Endothelial cell of umbilical vein (primary cell): Measurements from ENCODE around the gene PXMP4. TPM values are rescaled to one million over a fixed set of nuclear protein-coding genes. Genes with fewer than 3 reads are reported as not detected.

Experiments used
- BruUV-seq: library from RNA; stranded (reverse); fragments of 400-500 nt; replicated peaks from 2 replicates; lab custom pipeline; 2021; lab: Mats Ljungman, UMichigan
- CTCF ChIA-PET: fragments of 300-600, 350-600 bp; sonication (Branson Sonifier 250); formaldehyde crosslinking; loops from one replicate; lab custom pipeline; 2021; ENCODE audit warnings: antibody characterized with exemption, inconsistent platforms; lab: Charles Lee
- POLR2A ChIA-PET: fragments of 300-600, 350-600 bp; sonication (Branson Sonifier 250); formaldehyde crosslinking; loops from one replicate; lab custom pipeline; 2021; ENCODE audit warnings: antibody characterized with exemption, inconsistent platforms; lab: Charles Lee
- DNase-seq: peaks from one replicate; pipeline ENCODE4 v3.0.0-alpha.2; 2011; ENCODE audit warnings: low read depth, low spot score
- FAIRE-seq: peaks from 2 replicates; lab custom pipeline; 2011; peaks lifted over from hg19 to GRCh38; lab: Jason Lieb, UNC
- H2AFZ ChIP-seq: 2 replicates; pipeline ENCODE4 v1.6.0; 2012; ENCODE audit warnings: low read depth, low read length, control low read depth, inconsistent platforms
- H3K27ac ChIP-seq: 2 replicates; pipeline ENCODE4 v1.5.1; 2011; ENCODE audit warnings: low read depth, mild to moderate bottlenecking, control low read depth, low read length, moderate library complexity; ENCODE audit not compliant: insufficient read depth
- H3K27me3 ChIP-seq, 2 experiments: 2 replicates each; pipeline versions ENCODE4 v1.6.0 to v1.6.1; 2011; ENCODE audit warnings: low read length in 2 of 2, mixed read lengths in 1 of 2; ENCODE audit not compliant: control insufficient read depth in 2 of 2, insufficient read depth in 2 of 2
- H3K36me3 ChIP-seq, 2 experiments: 2 replicates in 1 of 2; 3 replicates in 1 of 2; pipeline ENCODE4 v1.5.1; 2011; ENCODE audit warnings: low read length in 2 of 2, mild to moderate bottlenecking in 1 of 2, moderate library complexity in 1 of 2; ENCODE audit not compliant: control insufficient read depth in 2 of 2, insufficient read depth in 2 of 2; ENCODE audit errors: extremely low read depth in 1 of 2
- H3K4me1 ChIP-seq: 3 replicates; pipeline ENCODE4 v1.5.1; 2011; ENCODE audit warnings: mild to moderate bottlenecking, low read length; ENCODE audit not compliant: control insufficient read depth, insufficient read depth; ENCODE audit errors: extremely low read depth
- H3K4me2 ChIP-seq: 2 replicates; pipeline ENCODE4 v1.6.1; 2011; ENCODE audit warnings: low read length, control low read depth, mixed read lengths; ENCODE audit not compliant: insufficient read depth
- H3K4me3 ChIP-seq, 3 experiments: fragments of 200-600 bp in 1 of 3; sonication (generic), shearing (Covaris generic) in 1 of 3; replicated peaks in 1 of 3; 2 replicates each; pipeline ENCODE4 v1.5.1; 2011 to 2016; ENCODE audit warnings: control low read depth in 3 of 3, low read length in 3 of 3, mild to moderate bottlenecking in 2 of 3, inconsistent platforms in 1 of 3, low read depth in 1 of 3, moderate library complexity in 1 of 3; ENCODE audit not compliant: insufficient read depth in 1 of 3
- H3K79me2 ChIP-seq: 2 replicates; pipeline ENCODE4 v1.6.0; 2012; ENCODE audit warnings: low read length, inconsistent platforms; ENCODE audit not compliant: control insufficient read depth, insufficient read depth
- H3K9ac ChIP-seq: replicated peaks from 2 replicates; pipeline ENCODE3; 2011; ENCODE audit warnings: low read length, control low read depth; ENCODE audit not compliant: insufficient read depth; ENCODE audit errors: extremely low read depth
- H3K9me1 ChIP-seq: replicated peaks from 3 replicates; pipeline ENCODE4 v1.6.0; 2011; ENCODE audit warnings: mild to moderate bottlenecking, low read length; ENCODE audit not compliant: control insufficient read depth, insufficient read depth; ENCODE audit errors: extremely low read depth
- H3K9me3 ChIP-seq: replicated peaks from 2 replicates; pipeline ENCODE4 v1.5.1; 2012; ENCODE audit warnings: low read length, inconsistent platforms; ENCODE audit not compliant: control insufficient read depth, insufficient read depth
- H4K20me1 ChIP-seq: replicated peaks from 2 replicates; pipeline ENCODE3; 2011; ENCODE audit warnings: mild to moderate bottlenecking, low read length; ENCODE audit not compliant: control insufficient read depth, insufficient read depth; ENCODE audit errors: extremely low read depth
- CTCF ChIP-seq, 2 donors: IDR thresholded peaks; 1 replicate in 1 of 2; 2 replicates in 1 of 2; pipeline ENCODE4 v1.5.1; 2011; ENCODE audit warnings: low read length in 2 of 2, mild to moderate bottlenecking in 2 of 2, moderate library complexity in 2 of 2, control low read depth in 1 of 2, inconsistent platforms in 1 of 2, low read depth in 1 of 2; ENCODE audit not compliant: insufficient read depth in 1 of 2; ENCODE audit errors: extremely low read depth in 1 of 2
- FOS ChIP-seq: IDR thresholded peaks from 2 replicates; pipeline ENCODE4 v1.6.1; 2011; ENCODE audit warnings: mild to moderate bottlenecking, low read length, moderate library complexity, borderline replicate concordance; ENCODE audit not compliant: insufficient read depth
- GATA2 ChIP-seq: IDR thresholded peaks from 2 replicates; pipeline ENCODE4 v1.7.0; 2011; ENCODE audit warnings: low read depth, mild to moderate bottlenecking, moderate library complexity, mixed read lengths, low read length; ENCODE audit not compliant: insufficient read length, insufficient read depth
- JUN ChIP-seq: IDR thresholded peaks from 2 replicates; pipeline ENCODE4 v1.6.1; 2011; ENCODE audit warnings: borderline replicate concordance, low read depth; ENCODE audit not compliant: insufficient read length, insufficient read depth
- MYC ChIP-seq: IDR thresholded peaks from one replicate; pipeline ENCODE4 v1.6.1; 2011; ENCODE audit warnings: mild to moderate bottlenecking, low read depth, low read length
- POLR2A ChIP-seq: IDR thresholded peaks from 2 replicates; pipeline ENCODE4 v1.6.1; 2012; ENCODE audit warnings: low read depth, mild to moderate bottlenecking, control low read depth, low read length
- dilution Hi-C: fragments of 300-500 bp; cut with MboI; formaldehyde crosslinking; loops from one replicate; pipeline ENCODE4 v1.15.0; 2019; ENCODE audit warnings: low sequenced_read_pairs; ENCODE audit not compliant: extremely low pct_ligation_motif_present
- intact Hi-C: fragments of 100-400 bp; cut with micrococcal nuclease; formaldehyde crosslinking; loops from one replicate; pipeline ENCODE4 v1.10.0; 2022
- polyA plus RNA-seq, 4 experiments: library from polyadenylated mRNA; depleted of rRNA in 3 of 4; stranded (reverse) in 3 of 4; unstranded in 1 of 4; fragments of >200 nt; gene quantifications; 2 replicates each; pipeline versions ENCODE4 v1.2.1 to v1.2.3, GENCODE V29; 2011 to 2012; ENCODE audit warnings: missing spikeins in 1 of 4
- total RNA-seq: library from RNA; stranded (reverse); gene quantifications from 2 replicates; pipeline ENCODE4 v1.2.3, GENCODE V29; 2021
- TF ChIP-seq, protein P1 (sequence below): IDR thresholded peaks from 2 replicates; pipeline ENCODE4 v1.6.1; 2011; ENCODE audit not compliant: insufficient read depth, insufficient read length

The PXMP4 gene
- total and polyA plus RNA-seq, 2 donors (not counting 3 experiments of a cell fraction or from before 2014, with no cell fraction given), result 6.9 to 8.5 TPM

GRCh38 chr20:33655164-33655563 is 64.9 kb downstream of the PXMP4 start:
- Histone ChIP-seq H3K36me3 (no peaks in the 10 kb centered on the region), H3K27me3 (no peaks in the 10 kb centered on the region), H3K79me2 (no peaks in the 10 kb centered on the region), H3K4me3 (no peak overlapping the region), H3K4me2 (no peak overlapping the region), H4K20me1 (no peaks in the 10 kb centered on the region), H3K9me1 (no peaks in the 10 kb centered on the region), H3K9ac (no peak overlapping the region), H3K9me3 (no peaks in the 10 kb centered on the region), H3K4me1 (no peaks in the 10 kb centered on the region), H3K27ac (no peak overlapping the region), H2AFZ (no peak overlapping the region)
- DNase-seq (no peak), FAIRE-seq (no peak)
- BruUV-seq, result no TSS peak
- dilution Hi-C loops, result no loop called here
- POLR2A ChIA-PET, result no interaction called here
- TF ChIP-seq FOS, result no peak
- TF ChIP-seq CTCF (IDR thresholded peaks at IDR 0.05; ENCODE audit: extremely low read depth in 1 of 2, insufficient read depth in 1 of 2, low read depth in 1 of 2, low read length in 2 of 2), result no peak
- TF ChIP-seq MYC, result no peak
- no peak for TF ChIP-seq POLR2A
- TF ChIP-seq, protein P1, sequence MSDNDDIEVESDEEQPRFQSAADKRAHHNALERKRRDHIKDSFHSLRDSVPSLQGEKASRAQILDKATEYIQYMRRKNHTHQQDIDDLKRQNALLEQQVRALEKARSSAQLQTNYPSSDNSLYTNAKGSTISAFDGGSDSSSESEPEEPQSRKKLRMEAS, result no peak
- TF ChIP-seq JUN, result no peak
- TF ChIP-seq GATA2, result no peak
- CTCF ChIA-PET, result interaction anchor here (0.6 to 5.2 kb wide), 4 partner anchors 11 to 234 kb away, joined by 4 to 58 read pairs (median 4); no protein-coding TSS in a partner anchor
- intact Hi-C loops, result no loop called here
